Measurements from ENCODE around the gene YOD1.

GRCh38 chr1:207021876-207022596 is 29.0 kb downstream of the YOD1 start:
- TF ChIP-seq, protein P1, sequence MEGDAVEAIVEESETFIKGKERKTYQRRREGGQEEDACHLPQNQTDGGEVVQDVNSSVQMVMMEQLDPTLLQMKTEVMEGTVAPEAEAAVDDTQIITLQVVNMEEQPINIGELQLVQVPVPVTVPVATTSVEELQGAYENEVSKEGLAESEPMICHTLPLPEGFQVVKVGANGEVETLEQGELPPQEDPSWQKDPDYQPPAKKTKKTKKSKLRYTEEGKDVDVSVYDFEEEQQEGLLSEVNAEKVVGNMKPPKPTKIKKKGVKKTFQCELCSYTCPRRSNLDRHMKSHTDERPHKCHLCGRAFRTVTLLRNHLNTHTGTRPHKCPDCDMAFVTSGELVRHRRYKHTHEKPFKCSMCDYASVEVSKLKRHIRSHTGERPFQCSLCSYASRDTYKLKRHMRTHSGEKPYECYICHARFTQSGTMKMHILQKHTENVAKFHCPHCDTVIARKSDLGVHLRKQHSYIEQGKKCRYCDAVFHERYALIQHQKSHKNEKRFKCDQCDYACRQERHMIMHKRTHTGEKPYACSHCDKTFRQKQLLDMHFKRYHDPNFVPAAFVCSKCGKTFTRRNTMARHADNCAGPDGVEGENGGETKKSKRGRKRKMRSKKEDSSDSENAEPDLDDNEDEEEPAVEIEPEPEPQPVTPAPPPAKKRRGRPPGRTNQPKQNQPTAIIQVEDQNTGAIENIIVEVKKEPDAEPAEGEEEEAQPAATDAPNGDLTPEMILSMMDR (CRISPR knock-in tag; IDR thresholded peaks at IDR 0.05) = no peak
- no peak for TF ChIP-seq KDM1A (CRISPR knock-in tag; IDR thresholded peaks at IDR 0.05)
